HepG2 (cell line): Measurements from ENCODE around the gene TPST2. TPM values are rescaled to one million over a fixed set of nuclear protein-coding genes. Genes with fewer than 3 reads are reported as not detected.

ENCODE experiments used
- BRCA1 ChIP-seq: sonication (generic); formaldehyde crosslinking; IDR thresholded peaks from 2 replicates; pipeline ENCODE4 v1.4.0; 2020; ENCODE audit warnings: missing genetic modification reagents
- GATAD2A ChIP-seq: IDR thresholded peaks from 2 replicates; pipeline ENCODE4 v1.6.1; 2016
- GLI4 ChIP-seq: sonication (generic); formaldehyde crosslinking; IDR thresholded peaks from 2 replicates; pipeline ENCODE4 v1.5.1; 2020; ENCODE audit warnings: missing genetic modification reagents, mild to moderate bottlenecking, moderate library complexity, borderline replicate concordance
- GPN1 ChIP-seq: sonication (generic); formaldehyde crosslinking; IDR thresholded peaks from 2 replicates; pipeline ENCODE4 v1.5.1; 2020; ENCODE audit warnings: missing genetic modification reagents, borderline replicate concordance
- NRL ChIP-seq: sonication (generic); formaldehyde crosslinking; IDR thresholded peaks from 2 replicates; pipeline ENCODE4 v1.5.0; 2020; ENCODE audit warnings: missing genetic modification reagents, mild to moderate bottlenecking, moderate library complexity, borderline replicate concordance
- PITX1 ChIP-seq: sonication (generic); formaldehyde crosslinking; IDR thresholded peaks from 2 replicates; pipeline ENCODE4 v1.5.1; 2020; ENCODE audit warnings: mild to moderate bottlenecking, missing genetic modification reagents
- PREB ChIP-seq: sonication (generic); formaldehyde crosslinking; IDR thresholded peaks from 2 replicates; pipeline ENCODE4 v1.4.0; 2020; ENCODE audit warnings: missing genetic modification reagents
- REXO4 ChIP-seq: sonication (generic); formaldehyde crosslinking; IDR thresholded peaks from 2 replicates; pipeline ENCODE4 v1.8.0; 2022; ENCODE audit warnings: missing genetic modification reagents, mild to moderate bottlenecking, borderline replicate concordance
- SCMH1 ChIP-seq: sonication (generic); formaldehyde crosslinking; IDR thresholded peaks from 2 replicates; pipeline ENCODE4 v1.9.0; 2021; ENCODE audit warnings: missing genetic modification reagents, mild to moderate bottlenecking, borderline replicate concordance
- SMARCE1 ChIP-seq: fragments of 450-650 bp; IDR thresholded peaks from 2 replicates; pipeline ENCODE4 v1.6.1; 2017; ENCODE audit warnings: borderline replicate concordance
- SNAPC4 ChIP-seq: sonication (generic); formaldehyde crosslinking; IDR thresholded peaks from 2 replicates; pipeline ENCODE4 v1.4.0; 2020; ENCODE audit warnings: mild to moderate bottlenecking, missing genetic modification reagents
- STAT5B ChIP-seq: sonication (generic); formaldehyde crosslinking; IDR thresholded peaks from 2 replicates; pipeline ENCODE4 v1.4.0; 2020; ENCODE audit warnings: missing genetic modification reagents
- TBX3 ChIP-seq: fragments of 450-650 bp; IDR thresholded peaks from 2 replicates; pipeline ENCODE4 v1.6.1; 2017; ENCODE audit warnings: antibody characterized with exemption, mild to moderate bottlenecking, inconsistent platforms, borderline replicate concordance
- ZFYVE20 ChIP-seq: sonication (generic); formaldehyde crosslinking; IDR thresholded peaks from 2 replicates; pipeline ENCODE4 v1.8.0; 2023; ENCODE audit warnings: low read depth, mild to moderate bottlenecking, moderate library complexity, missing genetic modification reagents, borderline replicate concordance
- ZNF24 ChIP-seq: fragments of 450-650 bp; IDR thresholded peaks from 2 replicates; pipeline ENCODE4 v1.6.1; 2017; ENCODE audit warnings: antibody characterized with exemption, mild to moderate bottlenecking
- ZNF256 ChIP-seq: sonication (generic); formaldehyde crosslinking; conservative IDR thresholded peaks from 2 replicates; pipeline ENCODE4 v1.4.0; 2020; ENCODE audit warnings: missing genetic modification reagents
- ZNF441 ChIP-seq: sonication (generic); formaldehyde crosslinking; IDR thresholded peaks from 2 replicates; pipeline ENCODE4 v1.7.0; 2021; ENCODE audit warnings: missing genetic modification reagents, borderline replicate concordance
- polyA plus RNA-seq, 8 experiments: library from polyadenylated mRNA; depleted of rRNA in 3 of 8; stranded (reverse) in 7 of 8; unstranded in 1 of 8; fragments of >200 nt; fragmentation: Illumina TruSeq in 4 of 8; extraction: Trizol in 4 of 8; gene quantifications; 2 replicates each; pipeline versions ENCODE4 v1.2.1 to v1.2.3, GENCODE V29; 2011 to 2016; ENCODE audit warnings: low read depth in 4 of 8, missing spikeins in 1 of 8, mixed read lengths in 1 of 8; ENCODE audit not compliant: insufficient read depth in 1 of 8
- total RNA-seq, 5 experiments: library from RNA; depleted of rRNA; stranded (reverse); fragments of >200 nt; fragmentation: Illumina TruSeq; extraction: Trizol; gene quantifications; 2 replicates each; pipeline ENCODE4 v1.2.3, GENCODE V29; 2016; ENCODE audit warnings: low read depth in 1 of 5
- TF ChIP-seq, protein P1 (sequence below): sonication (generic); formaldehyde crosslinking; IDR thresholded peaks from 2 replicates; pipeline ENCODE4 v1.5.0; 2020; ENCODE audit warnings: missing genetic modification reagents, mild to moderate bottlenecking, borderline replicate concordance
- TF ChIP-seq, protein P2 (sequence below): sonication (generic); formaldehyde crosslinking; IDR thresholded peaks from 2 replicates; pipeline ENCODE4 v1.4.0; 2020; ENCODE audit warnings: missing genetic modification reagents

Gene TPST2
- total and polyA plus RNA-seq, 2 of the 13 experiments (the other 11 are each of a cell fraction or from before 2014, with no cell fraction given), result 15.2 to 23.8 TPM

GRCh38 chr22:26512149-26512793 lies 77.7 kb downstream of the TPST2 start, which contains the start of gene TFIP11 (continued):
- TF ChIP-seq SNAPC4 (0 out of 2 replicates have a peak, but pooled peaks have one; percentile 55), SMARCE1 (no peak), GPN1 (CRISPR knock-in tag) (no peak), PITX1 (CRISPR knock-in tag) (peak; percentile 73), ZNF256 (CRISPR knock-in tag) (no peak), ZNF24 (no peak), PREB (CRISPR knock-in tag) (no peak), TBX3 (no peak), ZFYVE20 (CRISPR knock-in tag) (no peak), BRCA1 (CRISPR knock-in tag) (no peak), STAT5B (CRISPR knock-in tag) (no peak), REXO4 (CRISPR knock-in tag) (no peak), ZNF441 (CRISPR knock-in tag) (0 out of 2 replicates have a peak, but pooled peaks have one; percentile 26), NRL (CRISPR knock-in tag) (peak; percentile 93), GATAD2A (CRISPR knock-in tag) (peak; percentile 47), GLI4 (CRISPR knock-in tag) (peak; percentile 74; the same call in 1 of the 2 replicates), SCMH1 (CRISPR knock-in tag) (no peak)
- TF ChIP-seq, protein P1, sequence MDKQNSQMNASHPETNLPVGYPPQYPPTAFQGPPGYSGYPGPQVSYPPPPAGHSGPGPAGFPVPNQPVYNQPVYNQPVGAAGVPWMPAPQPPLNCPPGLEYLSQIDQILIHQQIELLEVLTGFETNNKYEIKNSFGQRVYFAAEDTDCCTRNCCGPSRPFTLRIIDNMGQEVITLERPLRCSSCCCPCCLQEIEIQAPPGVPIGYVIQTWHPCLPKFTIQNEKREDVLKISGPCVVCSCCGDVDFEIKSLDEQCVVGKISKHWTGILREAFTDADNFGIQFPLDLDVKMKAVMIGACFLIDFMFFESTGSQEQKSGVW (CRISPR knock-in tag), result no peak
- TF ChIP-seq, protein P2, sequence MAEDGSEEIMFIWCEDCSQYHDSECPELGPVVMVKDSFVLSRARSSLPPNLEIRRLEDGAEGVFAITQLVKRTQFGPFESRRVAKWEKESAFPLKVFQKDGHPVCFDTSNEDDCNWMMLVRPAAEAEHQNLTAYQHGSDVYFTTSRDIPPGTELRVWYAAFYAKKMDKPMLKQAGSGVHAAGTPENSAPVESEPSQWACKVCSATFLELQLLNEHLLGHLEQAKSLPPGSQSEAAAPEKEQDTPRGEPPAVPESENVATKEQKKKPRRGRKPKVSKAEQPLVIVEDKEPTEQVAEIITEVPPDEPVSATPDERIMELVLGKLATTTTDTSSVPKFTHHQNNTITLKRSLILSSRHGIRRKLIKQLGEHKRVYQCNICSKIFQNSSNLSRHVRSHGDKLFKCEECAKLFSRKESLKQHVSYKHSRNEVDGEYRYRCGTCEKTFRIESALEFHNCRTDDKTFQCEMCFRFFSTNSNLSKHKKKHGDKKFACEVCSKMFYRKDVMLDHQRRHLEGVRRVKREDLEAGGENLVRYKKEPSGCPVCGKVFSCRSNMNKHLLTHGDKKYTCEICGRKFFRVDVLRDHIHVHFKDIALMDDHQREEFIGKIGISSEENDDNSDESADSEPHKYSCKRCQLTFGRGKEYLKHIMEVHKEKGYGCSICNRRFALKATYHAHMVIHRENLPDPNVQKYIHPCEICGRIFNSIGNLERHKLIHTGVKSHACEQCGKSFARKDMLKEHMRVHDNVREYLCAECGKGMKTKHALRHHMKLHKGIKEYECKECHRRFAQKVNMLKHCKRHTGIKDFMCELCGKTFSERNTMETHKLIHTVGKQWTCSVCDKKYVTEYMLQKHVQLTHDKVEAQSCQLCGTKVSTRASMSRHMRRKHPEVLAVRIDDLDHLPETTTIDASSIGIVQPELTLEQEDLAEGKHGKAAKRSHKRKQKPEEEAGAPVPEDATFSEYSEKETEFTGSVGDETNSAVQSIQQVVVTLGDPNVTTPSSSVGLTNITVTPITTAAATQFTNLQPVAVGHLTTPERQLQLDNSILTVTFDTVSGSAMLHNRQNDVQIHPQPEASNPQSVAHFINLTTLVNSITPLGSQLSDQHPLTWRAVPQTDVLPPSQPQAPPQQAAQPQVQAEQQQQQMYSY (CRISPR knock-in tag), result peak; percentile 48; the same call in 1 of the 2 replicates
